NCI-H2107 treated with DMSO at 0.1 percent for 48 hours (cell line): Measurements from ENCODE around the gene CBLC.

Experiments used
- DNase-seq: peaks from one replicate; lab custom pipeline; 2025; ENCODE audit not compliant: unreplicated experiment; lab: John Stamatoyannopoulos, UW

Gene CBLC

GRCh38 chr19:44799627-44800346 lies 22.1 kb downstream of the CBLC start:
- no peak for DNase-seq

GRCh38 chr19:44800461-44800860 lies 22.8 kb downstream of the CBLC start:
- peak; percentile 46 for DNase-seq

- no peak for DNase-seq
These were observed 26.0 kb downstream of the CBLC start for GRCh38 chr19:44803442-44804428.

- DNase-seq: no peak
These were observed 28.6 kb downstream of the CBLC start for GRCh38 chr19:44806291-44806690.

GRCh38 chr19:44807162-44807561 lies 29.5 kb downstream of the CBLC start:
- peak; percentile 40 for DNase-seq

- no peak for DNase-seq
These were observed 30.2 kb downstream of the CBLC start for GRCh38 chr19:44807652-44808462.

- no peak for DNase-seq
These were observed 31.0 kb downstream of the CBLC start, which contains the start of gene BCAM for GRCh38 chr19:44808463-44809371. Gene BCAM, plus strand, starts transcription at chr19:44809103. Its CDS starts 22 bp downstream, at chr19:44809125.

GRCh38 chr19:44809577-44810233 lies 32.0 kb downstream of the CBLC start:
- DNase-seq: no peak

GRCh38 chr19:44810234-44811121 lies 32.8 kb downstream of the CBLC start:
- no peak for DNase-seq

GRCh38 chr19:44811122-44811419 lies 33.4 kb downstream of the CBLC start:
- DNase-seq: no peak

- DNase-seq: no peak
These were observed 34.5 kb downstream of the CBLC start for GRCh38 chr19:44812142-44812718.

GRCh38 chr19:44813070-44813840 lies 35.6 kb downstream of the CBLC start:
- no peak for DNase-seq

- DNase-seq: no peak
These were observed 36.3 kb downstream of the CBLC start for GRCh38 chr19:44813841-44814470.

GRCh38 chr19:44814517-44814916 lies 36.8 kb downstream of the CBLC start:
- no peak for DNase-seq

GRCh38 chr19:44816301-44816700 lies 38.6 kb downstream of the CBLC start:
- no peak for DNase-seq

- no peak for DNase-seq
These were observed 40.2 kb downstream of the CBLC start for GRCh38 chr19:44817725-44818465.
